GM19240 (cell line): ENCODE results near the gene CCDC88B.

Experiments
- DNase-seq: peaks from one replicate; pipeline ENCODE4 v3.0.0; 2011; ENCODE audit warnings: low spot score; ENCODE audit not compliant: insufficient read length

CCDC88B gene

DNA sequence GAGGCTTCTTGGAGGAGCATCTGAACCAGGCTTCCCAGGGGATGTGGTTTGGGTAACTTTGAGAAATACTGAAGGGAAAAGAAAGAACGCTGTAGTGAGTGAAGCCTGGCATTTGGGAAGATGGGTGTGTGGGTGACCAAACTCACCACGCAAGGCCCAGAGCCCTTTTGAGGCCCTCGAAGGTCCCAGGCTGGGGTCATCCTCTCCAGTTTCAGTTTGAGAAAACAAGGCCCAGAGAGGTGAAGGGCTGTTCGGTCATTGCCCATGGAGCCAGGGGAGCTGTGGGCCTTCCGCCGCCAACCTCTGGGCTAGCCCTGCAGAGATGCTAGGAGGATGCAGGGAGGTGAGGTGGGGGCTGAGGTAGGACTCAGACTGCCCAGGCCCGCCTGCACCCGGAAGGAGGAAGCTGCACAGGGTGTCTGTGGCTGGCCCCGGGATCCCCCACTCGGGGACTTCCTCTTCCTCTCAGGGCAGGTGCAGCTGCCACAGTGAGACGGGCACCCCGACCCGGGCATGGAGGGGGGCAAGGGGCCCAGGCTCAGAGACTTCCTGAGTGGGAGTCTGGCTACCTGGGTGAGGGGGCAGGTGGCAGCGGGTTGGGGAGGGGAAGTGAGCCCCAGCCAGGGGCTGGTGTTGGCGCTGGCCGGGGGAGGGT is at the start of gene CCDC88B:
TSS of gene CCDC88B (plus strand) at position 451 of the 655 bp plus-strand sequence. CDS start at position 514, 63 bp downstream.
- DNase-seq = peak; percentile 92

- DNase-seq = no peak
Observed at GRCh38 chr11:64290352-64291261, 49.4 kb upstream of the CCDC88B start.

GRCh38 chr11:64291262-64291751 is 48.7 kb upstream of the CCDC88B start, which contains the start of gene KCNK4:
Gene KCNK4 (plus strand): TSS chr11:64291302. CDS start chr11:64293019, 1,717 bp downstream.
- no peak for DNase-seq

- DNase-seq = no peak
Observed at GRCh38 chr11:64291752-64292459, 48.1 kb upstream of the CCDC88B start.

DNA sequence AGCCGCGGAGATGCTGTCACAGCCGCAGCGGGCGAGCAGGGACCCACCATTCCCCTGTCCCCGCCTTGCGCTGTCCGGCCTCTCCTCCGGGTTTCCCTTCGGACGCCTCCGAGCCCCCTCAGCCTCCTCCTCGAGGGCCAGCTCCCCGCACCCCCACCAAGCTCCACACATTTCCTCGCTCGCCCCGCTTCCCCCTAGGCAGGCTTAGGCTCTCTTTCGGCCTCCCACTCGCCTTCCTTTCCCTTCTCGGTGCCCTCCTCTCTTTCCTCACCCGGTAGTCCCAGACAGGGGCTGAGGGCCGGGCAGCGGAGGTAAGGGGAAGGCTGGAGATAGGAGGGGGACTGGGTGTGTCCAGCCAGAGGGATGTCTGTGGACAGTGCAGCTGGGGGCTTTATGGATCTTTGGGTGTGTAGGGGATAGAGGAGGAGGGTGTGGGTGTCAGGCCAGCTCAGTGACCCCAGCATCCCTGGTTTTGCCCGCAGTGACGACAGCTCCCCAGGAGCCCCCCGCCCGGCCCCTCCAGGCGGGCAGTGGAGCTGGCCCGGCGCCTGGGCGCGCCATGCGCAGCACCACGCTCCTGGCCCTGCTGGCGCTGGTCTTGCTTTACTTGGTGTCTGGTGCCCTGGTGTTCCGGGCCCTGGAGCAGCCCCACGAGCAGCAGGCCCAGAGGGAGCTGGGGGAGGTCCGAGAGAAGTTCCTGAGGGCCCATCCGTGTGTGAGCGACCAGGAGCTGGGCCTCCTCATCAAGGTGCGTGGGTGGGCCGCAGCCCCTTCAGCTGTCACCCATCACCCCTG is 47.3 kb upstream of the CCDC88B start:
- no peak for DNase-seq

- DNase-seq = no peak
Observed at GRCh38 chr11:64294774-64295173, 45.2 kb upstream of the CCDC88B start.

- no peak for DNase-seq
Observed at GRCh38 chr11:64295760-64296159, 44.2 kb upstream of the CCDC88B start.

- DNase-seq = no peak
Observed at GRCh38 chr11:64296236-64296635, 43.8 kb upstream of the CCDC88B start.

DNA sequence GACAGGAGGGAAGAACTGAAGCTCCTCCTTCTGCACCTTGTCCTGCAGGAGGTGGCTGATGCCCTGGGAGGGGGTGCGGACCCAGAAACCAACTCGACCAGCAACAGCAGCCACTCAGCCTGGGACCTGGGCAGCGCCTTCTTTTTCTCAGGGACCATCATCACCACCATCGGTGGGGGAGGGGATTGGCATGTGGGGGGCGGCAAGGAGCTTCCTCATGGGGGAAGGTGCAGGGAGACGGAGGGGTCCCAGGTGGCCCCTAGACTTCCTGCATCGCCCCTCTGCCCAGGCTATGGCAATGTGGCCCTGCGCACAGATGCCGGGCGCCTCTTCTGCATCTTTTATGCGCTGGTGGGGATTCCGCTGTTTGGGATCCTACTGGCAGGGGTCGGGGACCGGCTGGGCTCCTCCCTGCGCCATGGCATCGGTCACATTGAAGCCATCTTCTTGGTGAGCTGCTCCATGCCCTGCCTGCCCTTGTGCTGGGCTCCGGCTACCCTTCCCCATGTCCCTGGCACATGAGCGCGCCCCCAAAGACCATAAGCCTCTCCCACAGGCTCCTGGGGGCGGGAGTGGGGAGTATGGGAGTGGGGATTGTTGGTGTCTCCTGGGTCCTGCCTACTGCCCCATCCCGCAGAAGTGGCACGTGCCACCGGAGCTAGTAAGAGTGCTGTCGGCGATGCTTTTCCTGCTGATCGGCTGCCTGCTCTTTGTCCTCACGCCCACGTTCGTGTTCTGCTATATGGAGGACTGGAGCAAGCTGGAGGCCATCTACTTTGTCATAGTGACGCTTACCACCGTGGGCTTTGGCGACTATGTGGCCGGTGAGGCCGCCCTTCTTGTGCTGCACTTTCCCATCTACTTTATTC is 42.9 kb upstream of the CCDC88B start:
- no peak for DNase-seq

GRCh38 chr11:64297699-64298358 is 42.2 kb upstream of the CCDC88B start:
- no peak for DNase-seq

GRCh38 chr11:64298966-64299846 is 40.8 kb upstream of the CCDC88B start:
- DNase-seq = no peak

DNA sequence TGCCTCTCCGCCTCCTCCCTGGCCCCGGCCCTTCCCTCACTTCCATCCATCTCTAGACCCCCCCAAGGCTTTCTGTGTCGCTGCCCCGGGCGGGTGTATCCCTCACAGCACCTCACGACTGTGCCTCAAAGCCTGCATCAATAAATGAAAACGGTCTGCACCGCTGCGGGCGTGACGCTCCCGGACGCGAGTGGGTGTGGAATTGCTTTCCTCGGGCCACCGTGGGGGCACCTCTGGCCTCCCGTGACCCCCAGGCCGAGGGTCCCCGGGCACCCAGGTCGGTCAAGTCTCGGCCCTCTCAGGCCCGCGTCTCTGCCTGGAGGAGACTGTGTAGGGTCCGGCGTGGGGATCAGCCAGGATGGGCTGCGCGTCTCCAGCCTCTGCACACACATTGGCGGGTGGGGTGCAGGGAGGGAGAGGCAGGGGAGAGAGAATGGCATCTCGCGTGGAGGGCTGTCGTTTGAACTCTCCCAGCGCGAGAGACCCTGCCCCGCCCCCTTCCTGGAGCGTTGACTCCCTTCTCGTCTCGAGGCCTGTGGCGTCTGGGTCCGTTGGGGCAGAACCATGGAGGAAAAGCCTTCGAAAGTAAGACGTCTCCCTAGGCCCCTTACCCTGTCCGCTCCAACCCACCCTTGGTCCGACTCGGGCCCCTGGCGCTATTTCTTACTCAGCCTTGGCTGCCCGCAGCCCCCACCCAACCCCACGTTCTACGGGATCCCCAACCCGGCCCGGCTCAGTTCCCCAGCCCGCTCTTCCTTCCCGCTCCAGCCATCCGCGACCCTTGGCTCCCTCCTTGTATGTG is 40.0 kb upstream of the CCDC88B start, which contains the start of gene CATSPERZ:
TSS of gene CATSPERZ (plus strand) at position 512 of the 802 bp plus-strand sequence. CDS start at position 565, 53 bp downstream.
- DNase-seq = no peak

- no peak for DNase-seq
Observed at GRCh38 chr11:64303109-64304031, 36.6 kb upstream of the CCDC88B start.

- DNase-seq = no peak
Observed at GRCh38 chr11:64304032-64304315, 36.0 kb upstream of the CCDC88B start.

DNA sequence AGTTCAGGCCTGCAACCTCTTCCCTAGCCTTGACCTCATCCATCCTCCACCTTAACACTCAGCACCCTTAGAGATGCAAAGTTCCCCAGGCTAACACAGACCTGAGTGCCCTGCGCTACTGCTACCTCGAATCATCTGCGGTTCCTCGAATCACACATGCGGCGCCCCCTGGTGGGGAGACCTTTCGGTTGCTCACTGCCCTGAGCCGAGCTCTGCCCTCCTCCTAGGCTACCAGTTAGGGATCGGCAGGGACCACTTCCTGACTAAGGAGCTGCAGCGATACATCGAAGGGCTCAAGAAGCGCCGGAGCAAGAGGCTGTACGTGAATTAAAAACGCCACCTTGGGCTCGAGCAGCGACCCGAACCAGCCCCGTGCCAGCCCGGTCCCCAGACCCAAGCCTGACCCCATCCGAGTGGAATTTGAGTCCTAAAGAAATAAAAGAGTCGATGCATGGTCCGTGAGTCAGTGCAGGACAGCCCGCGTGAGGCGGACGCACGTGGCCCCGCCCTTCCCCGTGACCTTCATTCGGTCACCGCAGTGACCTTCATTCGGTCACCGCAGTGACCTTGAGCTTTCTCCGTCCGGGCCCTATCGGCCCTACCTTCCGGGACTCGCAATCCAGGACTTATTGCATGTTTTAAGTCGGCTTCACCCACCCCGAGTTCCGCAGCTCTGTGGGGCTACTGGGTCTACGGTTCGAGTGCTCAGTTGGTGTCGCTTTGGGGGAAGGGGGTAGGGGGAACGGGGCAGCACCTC is 35.5 kb upstream of the CCDC88B start:
- DNase-seq = peak; percentile 93
